ENCODE results near the gene COX6A2. TPM values are rescaled to one million over a fixed set of nuclear protein-coding genes. Genes with fewer than 3 reads are reported as not detected.
"Not testable (repeated sequence)": the region's sequence is repeated elsewhere in the genome, so short reads cannot be mapped to it uniquely, and the experiment has no call there.

The COX6A2 gene
- polyA plus RNA-seq, 4 donors: 0.60 to 24.3 (median 13.0) TPM

DNA sequence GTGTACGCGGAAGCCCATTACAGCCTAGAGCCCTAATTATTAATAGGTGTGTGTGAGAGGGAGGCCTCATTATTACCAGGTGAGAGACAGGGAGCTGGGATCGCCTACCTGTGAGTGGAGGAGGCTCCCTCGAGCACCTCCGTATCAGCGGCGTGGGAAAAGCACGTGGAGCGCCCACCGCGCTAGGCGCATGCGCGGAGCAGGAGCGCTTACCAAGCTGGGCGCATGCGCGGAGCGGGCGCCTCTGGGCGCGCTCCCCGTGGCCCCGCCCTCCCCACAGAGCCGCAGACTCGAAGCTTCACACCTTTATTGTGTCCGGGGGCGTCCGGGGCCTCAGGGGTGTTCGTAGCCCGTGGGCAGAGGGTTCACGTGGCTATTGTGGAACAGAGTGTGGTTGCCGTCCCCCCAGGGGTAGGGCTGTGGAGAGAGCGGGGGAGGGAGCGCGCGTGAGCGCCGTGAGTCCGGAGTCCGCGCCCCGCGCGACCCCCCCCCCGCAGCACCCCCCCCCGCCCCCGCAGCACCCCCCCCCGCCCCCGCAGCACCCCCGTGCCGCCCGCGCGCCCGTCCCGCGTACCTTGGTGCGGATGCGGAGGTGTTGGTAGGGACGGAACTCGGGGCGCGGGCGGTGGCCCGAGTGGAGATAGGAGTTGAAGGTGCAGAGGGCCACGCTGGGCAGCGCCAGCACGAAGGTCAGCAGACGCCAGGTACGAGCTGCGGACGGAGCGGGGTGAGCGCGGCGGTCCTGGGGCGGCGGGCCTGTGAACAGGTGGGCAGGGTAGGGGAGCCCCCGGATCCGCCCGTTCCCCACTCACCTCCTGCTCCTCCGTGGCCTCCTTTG lies 500 bp downstream of the COX6A2 start:
- DNase-seq: peak; percentile 79 to 86
- Histone ChIP-seq H3K9me3 (ENCODE audit: control insufficient read depth in 2 of 2, insufficient read depth in 1 of 2, low read depth in 1 of 2, low read length in 1 of 2) (peaks cover 0 to 5% of the 10 kb centered on the region in 2 donors), H3K4me3 (ENCODE audit: low read depth in 1 of 3, low read length in 3 of 3) (peak overlapping the region in 2 of 3 donors; percentile 54 to 70), H3K36me3 (ENCODE audit: control insufficient read depth in 3 of 3, insufficient read depth in 2 of 3, low read depth in 1 of 3, low read length in 3 of 3) (no peaks in the 10 kb centered on the region), H3K4me1 (ENCODE audit: control insufficient read depth in 3 of 3, insufficient read depth in 2 of 3, low read depth in 1 of 3, low read length in 2 of 3) (peaks cover 4 to 16% (median 5%) of the 10 kb centered on the region in 3 donors), H3K27me3 (ENCODE audit: control insufficient read depth in 3 of 3, insufficient read depth in 3 of 3, low read length in 3 of 3) (no peaks in the 10 kb centered on the region), H3K27ac (ENCODE audit: low read depth in 1 of 3, low read length in 2 of 3) (peak overlapping the region in 2 of 3 donors; percentile 56 to 95)
- no peak for FAIRE-seq
- 13 to 29% (median 17%) methylated on average over 39 to 68 of the region's 83 CpGs for WGBS, 3 donors

DNA sequence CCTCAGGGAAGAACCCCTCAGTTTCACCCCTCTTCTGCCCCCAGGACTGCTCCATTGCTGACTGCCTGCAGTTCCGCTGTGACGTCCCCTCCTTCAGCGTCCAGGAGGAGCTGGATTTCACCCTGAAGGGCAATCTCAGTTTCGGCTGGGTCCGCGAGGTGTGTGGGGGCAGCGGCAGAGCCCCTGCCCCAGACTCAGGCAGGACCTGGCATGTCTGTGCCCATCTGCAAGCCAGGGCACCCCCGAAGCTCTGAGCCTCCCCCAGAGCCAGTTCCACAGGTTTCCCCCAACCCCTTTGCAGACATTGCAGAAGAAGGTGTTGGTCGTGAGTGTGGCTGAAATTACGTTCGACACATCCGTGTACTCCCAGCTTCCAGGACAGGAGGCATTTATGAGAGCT lies 4.4 kb downstream of the COX6A2 start:
- Histone ChIP-seq H3K4me1 (ENCODE audit: control insufficient read depth in 3 of 3, insufficient read depth in 2 of 3, low read depth in 1 of 3, low read length in 2 of 3) (peaks cover 2 to 5% (median 4%) of the 10 kb centered on the region in 3 donors), H3K36me3 (ENCODE audit: control insufficient read depth in 3 of 3, insufficient read depth in 2 of 3, low read depth in 1 of 3, low read length in 3 of 3) (no peaks in the 10 kb centered on the region), H3K27me3 (ENCODE audit: control insufficient read depth in 3 of 3, insufficient read depth in 3 of 3, low read length in 3 of 3) (no peaks in the 10 kb centered on the region), H3K4me3 (ENCODE audit: low read depth in 1 of 3, low read length in 3 of 3) (no peak overlapping the region), H3K27ac (ENCODE audit: low read depth in 1 of 3, low read length in 2 of 3) (no peak overlapping the region), H3K9me3 (ENCODE audit: control insufficient read depth in 2 of 2, insufficient read depth in 1 of 2, low read depth in 1 of 2, low read length in 1 of 2) (peaks cover 0 to 5% of the 10 kb centered on the region in 2 donors)
- DNase-seq (no peak), FAIRE-seq (no peak)
- WGBS, 3 donors: 77 to 84% (median 81%) methylated on average over 12 of the region's 12 CpGs

DNA sequence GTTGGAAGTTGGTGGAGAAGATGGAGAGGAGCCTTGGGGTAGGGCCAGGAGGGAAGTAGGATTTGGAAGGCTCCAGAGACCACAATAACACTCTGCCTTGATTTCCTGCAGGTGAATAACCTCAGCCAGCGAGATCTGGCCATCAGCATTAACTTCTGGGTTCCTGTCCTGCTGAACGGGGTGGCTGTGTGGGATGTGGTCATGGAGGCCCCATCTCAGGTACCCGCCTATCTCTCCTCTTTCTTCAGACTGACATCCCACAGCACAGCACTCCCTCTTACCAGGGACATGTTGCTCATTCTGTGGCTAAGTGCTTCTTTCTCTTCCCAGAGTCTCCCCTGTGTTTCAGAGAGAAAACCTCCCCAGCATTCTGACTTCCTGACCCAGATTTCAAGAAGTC lies 4.9 kb downstream of the COX6A2 start:
- Histone ChIP-seq H3K27ac (ENCODE audit: low read depth in 1 of 3, low read length in 2 of 3) (no peak overlapping the region), H3K4me3 (ENCODE audit: low read depth in 1 of 3, low read length in 3 of 3) (no peak overlapping the region), H3K4me1 (ENCODE audit: control insufficient read depth in 3 of 3, insufficient read depth in 2 of 3, low read depth in 1 of 3, low read length in 2 of 3) (peaks cover 2 to 5% (median 3%) of the 10 kb centered on the region in 3 donors), H3K36me3 (ENCODE audit: control insufficient read depth in 3 of 3, insufficient read depth in 2 of 3, low read depth in 1 of 3, low read length in 3 of 3) (no peaks in the 10 kb centered on the region), H3K9me3 (ENCODE audit: control insufficient read depth in 2 of 2, insufficient read depth in 1 of 2, low read depth in 1 of 2, low read length in 1 of 2) (peaks cover 0 to 5% of the 10 kb centered on the region in 2 donors), H3K27me3 (ENCODE audit: control insufficient read depth in 3 of 3, insufficient read depth in 3 of 3, low read length in 3 of 3) (no peaks in the 10 kb centered on the region)
- 56 to 82% (median 57%) methylated on average over 3 of the region's 3 CpGs for whole genome bisulfite sequencing, 3 donors
- DNase-seq (no peak), FAIRE-seq (no peak)

DNA sequence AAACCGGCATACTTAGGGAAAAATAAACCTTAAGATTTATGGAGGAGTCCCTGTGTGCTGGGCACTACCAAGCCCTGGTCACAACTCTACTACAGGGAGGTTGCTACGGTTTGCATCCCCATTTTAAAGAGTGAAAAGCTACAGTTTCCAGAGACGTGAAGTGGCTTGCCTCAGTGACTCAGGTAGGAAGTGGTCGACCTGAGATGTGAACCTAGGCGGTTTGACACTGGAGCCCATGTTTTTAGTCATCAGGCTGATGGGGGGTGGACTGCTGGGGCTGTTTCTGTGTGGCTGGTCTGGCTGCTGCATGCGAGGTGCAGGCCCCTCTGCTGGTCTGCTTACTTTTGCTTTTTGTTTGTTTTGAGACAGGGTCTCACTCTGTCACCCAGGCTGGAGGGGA lies 6.6 kb downstream of the COX6A2 start:
- H3K36me3 ChIP-seq (ENCODE audit: control insufficient read depth in 3 of 3, insufficient read depth in 2 of 3, low read depth in 1 of 3, low read length in 3 of 3): no peaks in the 10 kb centered on the region
- no peak overlapping the region for H3K4me3 ChIP-seq (ENCODE audit: low read depth in 1 of 3, low read length in 3 of 3)
- H3K4me1 ChIP-seq (ENCODE audit: control insufficient read depth in 3 of 3, insufficient read depth in 2 of 3, low read depth in 1 of 3, low read length in 2 of 3): no peaks in the 10 kb centered on the region
- H3K27ac ChIP-seq (ENCODE audit: low read depth in 1 of 3, low read length in 2 of 3): no peak overlapping the region
- H3K27me3 ChIP-seq (ENCODE audit: control insufficient read depth in 3 of 3, insufficient read depth in 3 of 3, low read length in 3 of 3): no peaks in the 10 kb centered on the region
- H3K9me3 ChIP-seq (ENCODE audit: control insufficient read depth in 2 of 2, insufficient read depth in 1 of 2, low read depth in 1 of 2, low read length in 1 of 2): no peaks in the 10 kb centered on the region
- 44 to 79% (median 60%) methylated on average over 6 of the region's 6 CpGs for WGBS, 3 donors
- DNase-seq (peak in 1 of 2 donors; percentile 46), FAIRE-seq (no peak)

DNA sequence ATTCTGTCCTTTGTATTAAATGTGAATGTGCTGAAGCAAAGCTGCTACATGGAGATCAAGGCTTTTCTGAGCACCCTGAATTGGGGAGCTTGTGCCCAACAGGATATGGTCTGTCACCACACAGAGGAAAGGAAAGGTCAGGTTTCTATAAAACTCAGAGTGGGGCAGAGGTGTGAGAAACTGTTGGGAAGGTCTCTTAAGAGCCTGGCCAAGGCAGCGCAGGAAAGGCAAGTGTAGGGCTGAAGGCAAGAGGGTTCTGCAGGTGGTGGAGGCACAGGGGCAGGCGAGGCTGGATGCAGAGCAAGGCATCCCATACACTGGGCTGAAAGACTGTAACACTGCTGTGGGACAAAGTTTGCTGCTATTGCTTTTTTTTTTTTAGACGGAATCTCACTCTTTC lies 8.1 kb downstream of the COX6A2 start:
- no peaks in the 10 kb centered on the region for H3K4me1 ChIP-seq (ENCODE audit: control insufficient read depth in 3 of 3, insufficient read depth in 2 of 3, low read depth in 1 of 3, low read length in 2 of 3)
- no peaks in the 10 kb centered on the region for H3K9me3 ChIP-seq (ENCODE audit: control insufficient read depth in 2 of 2, insufficient read depth in 1 of 2, low read depth in 1 of 2, low read length in 1 of 2)
- no peak overlapping the region for H3K4me3 ChIP-seq (ENCODE audit: low read depth in 1 of 3, low read length in 3 of 3)
- 66 to 79% (median 68%) methylated on average over 3 of the region's 3 CpGs for WGBS, 3 donors
- DNase-seq (no peak), FAIRE-seq (no peak)
- no peaks in the 10 kb centered on the region for H3K27me3 ChIP-seq (ENCODE audit: control insufficient read depth in 3 of 3, insufficient read depth in 3 of 3, low read length in 3 of 3)
- no peak overlapping the region for H3K27ac ChIP-seq (ENCODE audit: low read depth in 1 of 3, low read length in 2 of 3)
- no peaks in the 10 kb centered on the region for H3K36me3 ChIP-seq (ENCODE audit: control insufficient read depth in 3 of 3, insufficient read depth in 2 of 3, low read depth in 1 of 3, low read length in 3 of 3)

DNA sequence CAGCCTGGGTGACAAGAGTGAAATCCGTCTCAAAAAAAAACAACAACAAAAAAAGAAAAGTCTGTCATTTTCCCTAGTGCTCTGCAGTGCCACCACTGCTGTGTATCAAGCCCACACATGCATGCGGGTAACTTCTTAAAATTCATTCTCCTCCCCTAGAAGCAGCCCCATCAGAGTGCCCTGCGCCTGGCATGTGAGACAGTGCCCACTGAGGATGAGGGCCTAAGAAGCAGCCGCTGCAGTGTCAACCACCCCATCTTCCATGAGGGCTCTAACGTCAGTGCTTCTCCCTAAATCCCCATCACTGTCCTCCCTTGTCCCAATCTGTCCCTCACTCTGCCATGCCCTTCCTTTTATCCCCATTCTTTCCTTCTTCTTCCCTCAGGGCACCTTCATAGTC lies 10.2 kb downstream of the COX6A2 start:
- Histone ChIP-seq H3K9me3 (ENCODE audit: control insufficient read depth in 2 of 2, insufficient read depth in 1 of 2, low read depth in 1 of 2, low read length in 1 of 2) (no peaks in the 10 kb centered on the region), H3K4me1 (ENCODE audit: control insufficient read depth in 3 of 3, insufficient read depth in 2 of 3, low read depth in 1 of 3, low read length in 2 of 3) (no peaks in the 10 kb centered on the region), H3K27ac (ENCODE audit: low read depth in 1 of 3, low read length in 2 of 3) (no peak overlapping the region), H3K36me3 (ENCODE audit: control insufficient read depth in 3 of 3, insufficient read depth in 2 of 3, low read depth in 1 of 3, low read length in 3 of 3) (no peaks in the 10 kb centered on the region), H3K4me3 (ENCODE audit: low read depth in 1 of 3, low read length in 3 of 3) (no peak overlapping the region), H3K27me3 (ENCODE audit: control insufficient read depth in 3 of 3, insufficient read depth in 3 of 3, low read length in 3 of 3) (peaks cover 0 to 4% (median 0%) of the 10 kb centered on the region in 3 donors)
- FAIRE-seq (no peak), DNase-seq (no peak)
- 93 to 99% (median 94%) methylated on average over 5 of the region's 5 CpGs for WGBS, 3 donors

DNA sequence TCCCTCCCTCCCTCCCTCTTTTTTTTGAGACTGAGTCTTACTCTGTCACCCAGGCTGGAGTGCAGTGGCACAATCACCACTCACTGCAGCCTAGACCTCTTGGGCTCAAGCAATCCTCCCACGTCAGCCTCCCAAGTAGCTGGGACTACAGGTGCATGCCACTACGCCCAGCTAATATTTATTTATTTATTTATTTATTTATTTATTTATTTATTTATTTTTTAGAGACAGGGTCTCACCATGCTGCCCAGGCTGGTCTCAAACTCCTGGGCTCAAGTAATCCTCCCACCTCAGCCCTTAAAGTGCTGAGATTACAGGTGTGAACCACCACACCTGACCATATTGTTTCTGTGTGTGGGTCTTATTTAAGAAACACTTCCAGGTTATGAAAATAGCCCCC lies 11.1 kb downstream of the COX6A2 start:
- not testable (repeated sequence) for FAIRE-seq; H3K27me3 ChIP-seq (ENCODE audit: control insufficient read depth in 3 of 3, insufficient read depth in 3 of 3, low read length in 3 of 3); H3K4me1 ChIP-seq (ENCODE audit: control insufficient read depth in 3 of 3, insufficient read depth in 2 of 3, low read depth in 1 of 3, low read length in 2 of 3); DNase-seq; H3K4me3 ChIP-seq (ENCODE audit: low read depth in 1 of 3, low read length in 3 of 3); H3K27ac ChIP-seq (ENCODE audit: low read depth in 1 of 3, low read length in 2 of 3); H3K36me3 ChIP-seq (ENCODE audit: control insufficient read depth in 3 of 3, insufficient read depth in 2 of 3, low read depth in 1 of 3, low read length in 3 of 3); H3K9me3 ChIP-seq (ENCODE audit: control insufficient read depth in 2 of 2, insufficient read depth in 1 of 2, low read depth in 1 of 2, low read length in 1 of 2)
- WGBS, 3 donors: 78 to 86% (median 85%) methylated on average over 1 to 2 of the region's 2 CpGs

DNA sequence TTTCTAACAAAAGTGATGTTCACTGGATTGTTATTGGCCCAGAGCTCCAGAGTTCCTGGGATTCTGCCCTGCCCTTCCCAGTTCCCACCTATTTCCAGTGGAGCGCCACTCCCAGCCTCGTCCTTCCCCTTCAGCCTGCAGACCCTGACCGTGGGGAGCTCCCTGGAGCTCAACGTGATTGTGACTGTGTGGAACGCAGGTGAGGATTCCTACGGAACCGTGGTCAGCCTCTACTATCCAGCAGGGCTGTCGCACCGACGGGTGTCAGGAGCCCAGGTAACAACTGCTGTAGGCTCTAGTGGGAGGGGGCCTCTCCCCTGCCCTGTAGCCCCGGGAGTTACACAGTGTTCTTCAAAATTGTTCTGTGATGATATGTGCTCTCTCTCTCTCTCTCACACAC lies 11.8 kb downstream of the COX6A2 start:
- Histone ChIP-seq H3K9me3 (ENCODE audit: control insufficient read depth in 2 of 2, insufficient read depth in 1 of 2, low read depth in 1 of 2, low read length in 1 of 2) (no peaks in the 10 kb centered on the region), H3K27me3 (ENCODE audit: control insufficient read depth in 3 of 3, insufficient read depth in 3 of 3, low read length in 3 of 3) (peaks cover 0 to 4% (median 0%) of the 10 kb centered on the region in 3 donors), H3K27ac (ENCODE audit: low read depth in 1 of 3, low read length in 2 of 3) (no peak overlapping the region), H3K4me3 (ENCODE audit: low read depth in 1 of 3, low read length in 3 of 3) (no peak overlapping the region), H3K36me3 (ENCODE audit: control insufficient read depth in 3 of 3, insufficient read depth in 2 of 3, low read depth in 1 of 3, low read length in 3 of 3) (no peaks in the 10 kb centered on the region), H3K4me1 (ENCODE audit: control insufficient read depth in 3 of 3, insufficient read depth in 2 of 3, low read depth in 1 of 3, low read length in 2 of 3) (no peaks in the 10 kb centered on the region)
- FAIRE-seq (no peak), DNase-seq (no peak)
- WGBS, 3 donors: 70 to 78% (median 76%) methylated on average over 11 of the region's 11 CpGs

Data from small intestine (tissue), 7 donors.